GM21723 (cell line): ENCODE measurements around the gene OR1M1.
A peak's percentile ranks its signal among the peaks of the same experiment; 100 is the strongest.

Experiments
- ATAC-seq: cut with Tn5 transposase; IDR thresholded peaks from one replicate; pipeline ENCODE4 v1.9.1; 2021; ENCODE audit warnings: mild to moderate bottlenecking, moderate library complexity; ENCODE audit not compliant: unreplicated experiment

OR1M1 gene

GRCh38 chr19:9073806-9074205, 13.1 kb upstream of the OR1M1 start:
- ATAC-seq: no peak

- no peak for ATAC-seq
Measured at GRCh38 chr19:9075064-9075949, 11.6 kb upstream of the OR1M1 start.

GRCh38 chr19:9076901-9077300, 10.0 kb upstream of the OR1M1 start:
- no peak for ATAC-seq

GRCh38 chr19:9078651-9079050, 8.2 kb upstream of the OR1M1 start:
- no peak for ATAC-seq

GRCh38 chr19:9107375-9107774, 20.5 kb downstream of the OR1M1 start, which contains the start of gene OR7G2:
Gene OR7G2 (minus strand): TSS chr19:9107475. CDS start chr19:9103243, 4,232 bp downstream.
- no peak for ATAC-seq

GRCh38 chr19:9109959-9110358, 23.1 kb downstream of the OR1M1 start:
- ATAC-seq: no peak

GRCh38 chr19:9115307-9115813, 28.5 kb downstream of the OR1M1 start, which contains the start of gene OR7G1:
Gene OR7G1 (minus strand): TSS chr19:9115763. CDS start chr19:9115763, 0 bp downstream.
- ATAC-seq: no peak

GRCh38 chr19:9116547-9116946, 29.7 kb downstream of the OR1M1 start:
- no peak for ATAC-seq

- ATAC-seq: no peak
Measured at GRCh38 chr19:9126900-9127405, 40.1 kb downstream of the OR1M1 start, which contains the start of gene OR7G3. Gene OR7G3 (minus strand): TSS chr19:9126950. CDS start chr19:9126950, 0 bp downstream.

- no peak for ATAC-seq
Measured at GRCh38 chr19:9128171-9128570, 41.3 kb downstream of the OR1M1 start.

- no peak for ATAC-seq
Measured at GRCh38 chr19:9130965-9131364, 44.1 kb downstream of the OR1M1 start.

GRCh38 chr19:9132422-9132821, 45.6 kb downstream of the OR1M1 start:
- ATAC-seq: no peak

GRCh38 chr19:9139609-9140158, 52.8 kb downstream of the OR1M1 start:
- ATAC-seq: peak; percentile 8

GRCh38 chr19:9140159-9140874, 53.5 kb downstream of the OR1M1 start, which contains the start of gene ZNF317:
Gene ZNF317 (plus strand): TSS chr19:9140397. CDS start chr19:9156017, 15,620 bp downstream.
- peak; percentile 96 for ATAC-seq

- no peak for ATAC-seq
Measured at GRCh38 chr19:9144920-9145319, 58.1 kb downstream of the OR1M1 start.
